ENCODE results near the gene GRM8.

Gene GRM8

DNA sequence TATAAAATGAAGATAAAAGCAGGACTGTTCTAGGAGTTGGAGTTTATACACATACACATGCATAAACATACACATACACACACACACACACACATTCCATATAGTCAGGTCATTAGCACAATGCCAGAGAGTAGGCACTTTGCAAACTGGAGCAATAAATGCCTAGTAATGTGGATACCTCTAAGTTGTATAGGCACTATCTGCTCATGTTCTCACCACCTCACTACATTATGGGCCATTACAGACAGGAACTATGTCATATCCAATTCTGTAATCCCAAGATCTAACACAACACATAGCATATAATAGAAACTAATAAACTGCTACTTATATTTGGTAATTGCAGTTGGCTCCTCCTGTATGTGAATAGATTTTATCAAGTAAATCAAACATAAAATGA, 115.6 kb downstream of the GRM8 start:
- H3K27me3 ChIP-seq (ENCODE audit: insufficient read depth, low read depth, severe bottlenecking): no peaks in the 10 kb centered on the region
- no peaks in the 10 kb centered on the region for H3K36me3 ChIP-seq
- no peak overlapping the region for H3K4me3 ChIP-seq (ENCODE audit: low read depth, low read length)
- TF ChIP-seq, protein P1, sequence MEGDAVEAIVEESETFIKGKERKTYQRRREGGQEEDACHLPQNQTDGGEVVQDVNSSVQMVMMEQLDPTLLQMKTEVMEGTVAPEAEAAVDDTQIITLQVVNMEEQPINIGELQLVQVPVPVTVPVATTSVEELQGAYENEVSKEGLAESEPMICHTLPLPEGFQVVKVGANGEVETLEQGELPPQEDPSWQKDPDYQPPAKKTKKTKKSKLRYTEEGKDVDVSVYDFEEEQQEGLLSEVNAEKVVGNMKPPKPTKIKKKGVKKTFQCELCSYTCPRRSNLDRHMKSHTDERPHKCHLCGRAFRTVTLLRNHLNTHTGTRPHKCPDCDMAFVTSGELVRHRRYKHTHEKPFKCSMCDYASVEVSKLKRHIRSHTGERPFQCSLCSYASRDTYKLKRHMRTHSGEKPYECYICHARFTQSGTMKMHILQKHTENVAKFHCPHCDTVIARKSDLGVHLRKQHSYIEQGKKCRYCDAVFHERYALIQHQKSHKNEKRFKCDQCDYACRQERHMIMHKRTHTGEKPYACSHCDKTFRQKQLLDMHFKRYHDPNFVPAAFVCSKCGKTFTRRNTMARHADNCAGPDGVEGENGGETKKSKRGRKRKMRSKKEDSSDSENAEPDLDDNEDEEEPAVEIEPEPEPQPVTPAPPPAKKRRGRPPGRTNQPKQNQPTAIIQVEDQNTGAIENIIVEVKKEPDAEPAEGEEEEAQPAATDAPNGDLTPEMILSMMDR (IDR thresholded peaks at IDR 0.05; ENCODE audit: low read depth, low read length): no peak
- no peak overlapping the region for H3K27ac ChIP-seq
- no peak for DNase-seq
- H3K9me3 ChIP-seq (ENCODE audit: severe bottlenecking): no peaks in the 10 kb centered on the region

DNA sequence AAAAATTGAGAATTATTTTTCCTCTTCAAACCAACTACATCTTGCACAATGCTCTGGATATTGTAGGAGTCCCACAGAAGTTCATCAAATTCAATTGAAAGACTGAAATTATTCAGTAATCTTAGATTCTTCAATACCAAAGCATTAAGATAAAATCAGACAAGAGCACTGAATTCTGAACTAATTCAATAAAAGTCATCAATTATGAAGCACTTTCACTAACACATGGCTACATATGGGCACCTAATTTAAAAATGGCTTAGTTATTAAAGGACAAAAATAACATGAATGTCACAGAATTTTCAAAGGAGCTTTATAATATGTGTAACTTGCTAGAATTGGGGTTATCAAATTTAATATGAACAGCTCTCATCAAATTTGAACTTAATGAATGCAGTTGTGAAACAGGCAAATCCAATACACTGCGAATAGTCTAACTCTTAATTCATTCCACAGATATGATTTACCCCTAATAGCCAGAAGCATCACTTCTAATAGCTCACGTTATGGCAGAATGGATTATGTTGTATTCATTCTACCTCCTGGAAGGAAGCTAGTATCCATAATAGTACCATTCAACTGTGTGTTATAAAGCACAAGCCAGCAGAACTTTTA, 116.8 kb downstream of the GRM8 start:
- Histone ChIP-seq H3K9me3 (ENCODE audit: severe bottlenecking) (no peaks in the 10 kb centered on the region), H3K27me3 (ENCODE audit: insufficient read depth, low read depth, severe bottlenecking) (no peaks in the 10 kb centered on the region), H3K27ac (no peak overlapping the region), H3K36me3 (no peaks in the 10 kb centered on the region), H3K4me3 (ENCODE audit: low read depth, low read length) (no peak overlapping the region)
- no peak for DNase-seq
- TF ChIP-seq, protein P1 (IDR thresholded peaks at IDR 0.05; ENCODE audit: low read depth, low read length): no peak

DNA sequence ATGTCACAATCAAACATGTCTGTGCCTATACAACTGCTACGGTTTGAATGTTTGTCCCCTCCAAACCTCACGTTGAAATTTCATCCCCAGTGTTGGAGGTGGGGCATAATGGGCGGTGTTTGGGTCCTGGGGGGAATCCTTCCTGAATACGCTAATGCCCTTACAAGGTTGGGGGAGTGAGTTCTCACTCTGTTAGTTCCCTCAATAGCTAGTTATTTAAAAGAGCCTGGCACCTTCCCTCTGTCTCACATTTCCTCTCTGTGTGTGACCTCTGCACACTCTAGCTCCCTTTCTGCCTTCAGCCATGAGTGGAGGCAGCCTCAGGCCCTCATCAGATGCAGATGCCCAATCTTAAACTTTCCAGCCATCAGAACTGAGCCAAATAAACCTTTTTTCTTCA, 129.5 kb downstream of the GRM8 start:
- TF ChIP-seq, protein P1 (IDR thresholded peaks at IDR 0.05; ENCODE audit: low read depth, low read length): no peak
- no peak overlapping the region for H3K4me3 ChIP-seq (ENCODE audit: low read depth, low read length)
- H3K27me3 ChIP-seq (ENCODE audit: insufficient read depth, low read depth, severe bottlenecking): no peaks in the 10 kb centered on the region
- no peaks in the 10 kb centered on the region for H3K36me3 ChIP-seq
- H3K9me3 ChIP-seq (ENCODE audit: severe bottlenecking): no peaks in the 10 kb centered on the region
- DNase-seq: no peak
- no peak overlapping the region for H3K27ac ChIP-seq

DNA sequence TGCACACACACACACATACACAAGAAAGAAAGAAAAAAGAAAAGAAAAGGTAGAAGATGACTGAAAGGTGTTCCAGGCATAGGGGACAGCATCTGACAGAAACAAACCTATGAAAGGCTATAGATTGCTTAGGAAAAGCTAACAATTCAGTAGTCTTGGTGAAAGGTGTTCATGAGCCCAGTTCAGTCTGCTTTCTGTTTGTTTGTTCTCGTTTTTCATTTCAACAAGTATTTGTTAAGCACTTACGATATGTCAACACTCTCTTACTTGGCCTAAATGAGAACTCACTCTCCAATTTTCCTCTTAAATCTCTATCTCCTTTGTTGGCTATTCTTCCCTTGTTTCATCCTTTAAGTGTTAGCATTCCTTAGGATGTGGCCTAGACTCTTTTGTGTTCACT, 133.2 kb downstream of the GRM8 start:
- Histone ChIP-seq H3K27ac (no peak overlapping the region), H3K9me3 (ENCODE audit: severe bottlenecking) (no peaks in the 10 kb centered on the region), H3K4me3 (ENCODE audit: low read depth, low read length) (no peak overlapping the region), H3K27me3 (ENCODE audit: insufficient read depth, low read depth, severe bottlenecking) (no peaks in the 10 kb centered on the region), H3K36me3 (no peaks in the 10 kb centered on the region)
- no peak for DNase-seq
- TF ChIP-seq, protein P1 (IDR thresholded peaks at IDR 0.05; ENCODE audit: low read depth, low read length): no peak

DNA sequence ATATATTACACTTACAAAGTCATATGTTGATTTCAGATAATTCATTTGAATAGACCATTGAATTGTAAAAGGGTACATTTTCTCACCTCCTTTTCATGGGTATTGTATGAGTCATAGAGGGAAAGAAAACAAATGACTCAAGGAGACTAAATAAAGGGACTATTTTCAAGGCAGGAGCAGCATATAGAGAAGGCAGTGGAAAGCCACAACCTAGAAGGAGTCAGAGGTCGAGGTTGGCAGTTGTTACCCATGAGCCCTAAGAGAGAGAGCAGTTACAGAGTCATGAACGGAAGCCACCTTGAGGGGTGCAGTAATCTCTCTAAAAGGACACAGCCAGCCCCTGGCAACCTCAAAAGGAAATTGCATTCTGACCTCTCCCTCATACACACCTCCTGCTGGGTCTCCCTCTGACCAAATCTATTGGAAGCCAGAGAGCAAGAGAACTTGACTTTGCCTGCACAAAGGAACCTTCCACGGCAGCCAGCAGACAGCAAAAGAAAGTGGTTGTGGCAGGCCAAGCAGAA, 137.9 kb downstream of the GRM8 start:
- no peak for DNase-seq

More for the DNA sequence above, 137.9 kb downstream of the GRM8 start:
- H3K9me3 ChIP-seq (ENCODE audit: severe bottlenecking): no peaks in the 10 kb centered on the region
- H3K4me3 ChIP-seq (ENCODE audit: low read depth, low read length): no peak overlapping the region
- TF ChIP-seq, protein P1 (IDR thresholded peaks at IDR 0.05; ENCODE audit: low read depth, low read length): no peak
- H3K27me3 ChIP-seq (ENCODE audit: insufficient read depth, low read depth, severe bottlenecking): no peaks in the 10 kb centered on the region
- H3K36me3 ChIP-seq: no peaks in the 10 kb centered on the region
- no peak overlapping the region for H3K27ac ChIP-seq
